GM21737 (cell line): ENCODE data around the gene LYG1.
"Not testable (repeated sequence)": the region's sequence is repeated elsewhere in the genome, so short reads cannot be mapped to it uniquely, and the experiment has no call there.

Source experiments
- ATAC-seq: cut with Tn5 transposase; IDR thresholded peaks from one replicate; pipeline ENCODE4 v1.9.1; 2021; ENCODE audit warnings: mild to moderate bottlenecking, moderate library complexity; ENCODE audit not compliant: unreplicated experiment

LYG1 gene

DNA sequence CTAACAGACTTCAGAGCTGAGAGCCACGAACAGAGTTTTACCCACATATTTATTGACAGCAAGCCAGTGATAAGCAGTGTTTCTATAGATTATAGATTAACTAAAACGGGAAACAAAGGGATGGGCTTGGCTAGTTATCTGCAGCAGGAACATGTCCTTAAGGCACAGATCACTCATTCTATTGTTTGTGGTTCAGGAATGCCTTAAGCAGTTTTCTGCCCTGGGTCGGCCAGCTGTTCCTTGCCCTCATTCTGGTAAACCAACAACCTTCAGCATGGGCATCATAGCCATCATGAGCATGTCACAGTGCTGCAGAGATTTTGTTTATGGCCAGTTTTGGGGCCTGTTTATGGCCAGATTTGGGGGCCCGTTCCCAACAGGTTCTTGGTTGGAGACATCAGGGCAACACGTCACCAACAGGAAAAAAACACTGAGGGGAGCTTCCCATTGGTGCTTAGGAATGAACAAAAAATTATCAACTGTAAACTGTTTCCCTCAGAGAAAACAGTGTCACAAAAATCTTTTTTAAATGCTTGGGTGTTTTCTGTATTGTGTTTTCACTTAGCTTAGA lies 22.7 kb downstream of the LYG1 start:
- not testable (repeated sequence) for ATAC-seq

DNA sequence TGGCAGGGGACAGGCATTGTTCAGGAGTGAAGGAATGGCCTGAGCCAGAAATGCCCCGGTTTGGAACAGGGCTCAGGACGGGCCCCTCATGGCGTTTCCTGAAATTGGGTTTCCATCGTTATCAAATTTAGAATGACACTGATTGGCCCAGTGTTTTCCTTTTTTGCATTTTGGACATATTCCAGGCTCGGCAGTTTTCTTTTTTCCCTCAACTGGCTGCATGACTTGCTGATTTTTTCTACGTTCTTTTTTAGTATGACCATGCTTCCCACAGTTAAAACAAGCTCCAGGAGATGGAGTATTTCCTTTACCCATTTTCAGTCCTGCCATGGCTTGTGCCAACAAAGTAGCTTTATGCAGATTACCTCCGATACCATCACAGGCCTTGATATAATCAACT lies 25.1 kb downstream of the LYG1 start:
- no peak for ATAC-seq

DNA sequence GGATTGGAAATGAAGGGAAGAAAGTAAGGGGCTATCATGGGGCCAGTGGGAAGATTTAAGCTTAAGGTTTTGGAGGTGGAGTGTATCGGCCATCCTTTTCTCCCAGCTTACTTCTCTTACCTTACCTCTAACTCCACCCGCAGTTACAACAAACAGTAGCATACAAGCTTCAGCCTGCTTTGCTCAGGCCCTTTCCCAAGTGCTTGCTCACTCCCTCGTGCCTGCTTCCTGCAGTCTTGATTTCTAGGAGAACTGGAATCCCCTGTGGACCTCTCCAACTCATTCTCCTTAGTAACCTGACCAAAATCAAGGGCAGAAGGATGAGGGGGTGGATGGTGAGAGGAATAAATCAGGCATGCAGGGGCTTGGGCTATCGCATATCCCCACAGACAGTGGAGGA lies 39.8 kb downstream of the LYG1 start:
- no peak for ATAC-seq

DNA sequence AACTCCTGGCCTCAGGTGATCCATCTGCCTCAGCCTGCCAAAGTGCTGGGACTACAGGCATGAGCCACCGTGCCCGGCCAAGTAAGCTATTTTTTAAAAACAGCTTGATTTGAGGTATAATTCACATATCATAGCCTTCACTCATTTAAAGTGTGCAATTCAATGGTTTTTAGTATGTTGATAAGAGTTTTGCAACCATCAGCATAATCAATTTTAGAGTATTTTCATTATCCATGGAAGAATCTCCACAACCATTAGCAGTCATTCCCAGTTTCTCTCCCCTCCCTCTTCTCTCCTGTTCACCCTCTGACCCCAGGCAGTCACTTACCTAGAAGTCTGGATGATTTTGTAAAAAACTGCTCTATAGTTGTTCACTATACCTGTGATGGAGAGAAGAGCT lies 40.8 kb downstream of the LYG1 start:
- no peak for ATAC-seq

DNA sequence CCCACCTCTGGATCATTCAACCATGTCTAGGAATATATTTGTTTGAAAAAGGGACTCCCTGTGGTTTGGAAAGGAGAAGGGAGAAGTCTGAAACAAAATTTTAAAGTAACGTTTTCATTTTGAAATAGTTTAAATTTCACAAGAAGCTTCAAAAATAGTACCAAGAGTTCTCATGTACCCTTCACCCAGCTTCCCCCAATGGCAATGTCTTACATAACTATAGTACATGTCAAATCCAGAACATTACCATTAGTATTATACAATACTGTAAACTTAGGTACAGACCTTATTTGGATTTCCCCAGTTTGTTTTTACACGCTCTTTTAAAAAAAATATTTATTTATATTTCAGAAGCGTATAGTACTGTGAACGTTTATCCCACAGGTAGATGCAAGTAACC lies 41.5 kb downstream of the LYG1 start:
- no peak for ATAC-seq

DNA sequence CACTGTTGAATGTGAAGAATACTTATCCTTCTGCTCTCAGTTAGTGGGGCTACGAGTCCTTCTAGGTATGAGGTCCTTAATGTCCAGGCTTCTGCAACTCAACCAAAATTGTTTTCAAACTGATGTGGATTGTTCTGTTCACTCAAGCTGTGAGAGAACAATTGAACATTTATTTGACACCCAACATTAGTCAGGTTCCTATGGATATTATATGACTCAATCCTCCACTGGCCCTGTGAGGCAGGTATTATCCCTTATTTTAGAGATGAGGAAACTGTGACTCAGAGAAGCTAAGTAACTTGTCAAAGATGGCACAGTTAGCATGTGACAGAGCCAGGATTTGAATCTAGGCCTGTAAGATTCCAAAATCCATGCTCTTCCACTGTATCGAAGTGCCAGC lies 44.3 kb downstream of the LYG1 start:
- ATAC-seq: no peak

DNA sequence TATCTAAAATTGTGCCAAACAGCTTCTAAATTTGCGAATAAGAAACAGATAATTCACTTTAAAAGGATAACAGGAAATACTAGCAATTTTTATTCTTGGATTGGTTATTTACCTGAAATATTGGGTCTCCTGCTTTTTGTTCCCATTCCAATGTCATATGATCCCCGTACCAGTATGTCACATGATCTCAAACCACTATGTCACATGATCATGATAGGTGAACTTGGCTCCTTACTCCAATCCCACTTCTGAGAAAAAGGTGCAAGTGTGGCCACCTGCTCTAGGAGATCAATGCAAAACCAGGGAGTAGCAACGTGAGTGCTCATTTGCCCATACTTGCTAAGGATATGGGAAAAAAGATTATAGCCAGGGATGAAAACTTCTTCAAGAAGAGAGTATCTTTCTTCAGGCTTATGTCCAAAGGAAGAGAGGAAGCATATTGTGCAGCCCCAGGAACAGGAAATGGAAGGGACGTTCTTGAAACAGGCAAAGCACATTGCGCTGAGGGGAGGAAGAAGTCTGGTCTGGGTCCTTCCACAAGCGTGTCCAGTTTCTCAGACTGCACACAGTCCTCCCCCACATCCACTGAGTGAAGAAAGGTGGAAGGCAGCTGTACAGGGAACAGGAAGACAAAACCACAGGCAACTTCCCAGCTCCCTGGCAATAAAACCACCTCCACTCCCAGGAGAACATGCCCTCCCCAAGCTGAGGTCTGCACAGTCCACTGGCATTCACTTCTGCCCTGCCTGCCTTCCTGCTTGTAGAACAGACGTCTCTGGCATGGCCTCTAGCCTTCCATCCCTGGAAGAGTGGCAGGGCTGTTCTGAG lies 45.3 kb downstream of the LYG1 start, which contains the start of gene LYG2:
Gene LYG2 (minus strand): TSS at position 176 of the 828 bp plus-strand sequence. CDS start 1,406 bp downstream, outside the sequence.
- ATAC-seq: no peak

DNA sequence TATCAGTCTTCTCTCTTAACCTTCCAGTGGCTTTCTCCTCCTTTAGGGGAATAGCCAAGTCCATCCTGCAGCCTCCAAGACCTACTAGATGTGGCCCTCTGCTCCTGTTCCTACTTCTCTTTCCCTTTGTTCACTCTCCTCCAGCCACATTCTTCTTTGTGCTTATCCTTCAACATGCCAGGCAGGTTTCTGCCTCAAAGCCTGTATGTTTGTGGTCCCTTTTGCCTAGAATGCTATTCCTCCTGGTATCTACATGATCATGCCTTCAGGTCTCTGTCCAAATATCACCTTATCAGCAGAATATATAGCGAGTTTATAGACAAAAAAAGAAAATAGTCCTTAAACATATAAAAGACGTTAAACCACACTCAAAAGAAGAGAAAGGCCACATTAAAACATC lies 51.0 kb downstream of the LYG1 start:
- no peak for ATAC-seq

DNA sequence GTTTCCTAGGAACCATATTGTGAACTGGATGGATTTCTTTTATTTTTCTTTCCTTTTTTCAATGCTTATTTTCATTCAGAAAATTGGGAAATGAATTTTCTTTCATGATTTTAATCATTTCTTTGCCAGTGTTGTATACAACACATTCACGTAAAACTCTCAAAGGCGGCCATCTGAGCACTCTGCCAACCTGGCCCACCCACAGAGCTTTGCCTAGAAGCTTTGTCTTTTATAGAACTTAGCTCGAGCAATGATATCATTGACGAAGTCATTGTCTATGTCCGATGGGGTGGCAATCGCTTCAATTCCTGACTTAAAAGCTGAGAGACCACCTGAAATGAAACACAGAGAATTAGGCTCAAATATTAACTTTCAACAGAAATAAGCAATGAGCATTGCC lies 58.8 kb downstream of the LYG1 start:
- ATAC-seq: no peak

DNA sequence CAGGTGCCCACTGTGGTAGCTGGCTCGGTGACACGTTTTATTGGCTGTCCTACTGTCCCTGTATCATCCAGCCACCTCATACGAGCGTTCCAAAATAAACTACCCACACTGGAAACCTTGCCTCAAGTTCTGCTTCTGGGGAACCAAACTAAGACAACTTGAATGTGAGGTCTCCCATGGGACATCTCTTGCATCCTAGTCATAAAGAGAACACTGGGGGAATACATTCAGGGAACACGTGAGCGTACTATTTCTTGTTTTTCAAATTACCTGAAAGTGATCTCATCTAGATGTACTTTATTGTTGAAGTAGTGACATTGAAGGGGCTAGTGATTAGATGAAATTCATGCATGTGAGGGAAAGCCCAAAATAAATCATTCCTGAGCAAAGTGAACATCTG lies 60.6 kb downstream of the LYG1 start:
- no peak for ATAC-seq

DNA sequence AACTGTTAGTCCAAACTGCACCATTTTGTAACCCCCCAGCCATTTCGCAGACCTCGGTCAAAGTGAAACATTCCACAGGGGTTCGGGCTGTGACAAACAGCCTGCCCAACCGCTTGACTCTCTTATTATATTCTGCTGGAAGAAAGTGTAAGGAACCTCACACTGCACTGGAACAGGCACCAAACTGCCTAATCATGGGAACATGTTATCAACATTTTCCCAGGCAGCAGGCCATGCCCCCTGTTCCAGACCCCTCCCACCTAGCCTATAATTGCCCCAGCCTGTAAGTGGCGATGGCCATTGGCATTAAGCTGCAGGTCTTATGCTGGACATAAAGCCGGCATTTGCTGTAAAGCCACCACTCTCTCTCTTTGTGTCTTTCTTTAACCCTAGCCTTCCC lies 62.4 kb downstream of the LYG1 start:
- no peak for ATAC-seq
